ENCODE results near the gene KDM4C. TPM values are rescaled to one million over a fixed set of nuclear protein-coding genes. Genes with fewer than 3 reads are reported as not detected.

KDM4C gene
- total and polyA plus RNA-seq, 2 of the 8 experiments (the other 6 are each of a cell fraction or from before 2014, with no cell fraction given), result 13.0 to 26.1 TPM

DNA sequence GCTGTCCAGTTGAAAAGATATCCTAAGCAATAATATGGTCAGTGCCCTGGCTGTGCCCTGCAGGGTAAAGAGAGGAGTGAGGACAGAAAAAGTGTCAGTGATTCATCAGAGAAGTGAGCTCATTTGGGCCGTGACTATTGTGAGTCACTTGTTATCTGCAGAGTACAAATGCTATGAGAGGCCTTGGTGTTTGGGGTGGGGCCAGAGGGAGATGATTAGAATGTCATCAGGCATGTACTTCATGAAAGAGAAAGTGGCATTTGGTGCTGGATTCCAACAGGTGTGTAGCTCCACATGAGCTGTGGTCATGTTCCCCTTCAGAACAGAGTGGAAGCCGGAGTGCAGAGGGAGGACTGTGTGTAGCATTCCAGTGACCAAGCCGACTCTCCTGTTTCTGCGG lies 174.1 kb downstream of the KDM4C start (continued):
- TF ChIP-seq, protein P1, sequence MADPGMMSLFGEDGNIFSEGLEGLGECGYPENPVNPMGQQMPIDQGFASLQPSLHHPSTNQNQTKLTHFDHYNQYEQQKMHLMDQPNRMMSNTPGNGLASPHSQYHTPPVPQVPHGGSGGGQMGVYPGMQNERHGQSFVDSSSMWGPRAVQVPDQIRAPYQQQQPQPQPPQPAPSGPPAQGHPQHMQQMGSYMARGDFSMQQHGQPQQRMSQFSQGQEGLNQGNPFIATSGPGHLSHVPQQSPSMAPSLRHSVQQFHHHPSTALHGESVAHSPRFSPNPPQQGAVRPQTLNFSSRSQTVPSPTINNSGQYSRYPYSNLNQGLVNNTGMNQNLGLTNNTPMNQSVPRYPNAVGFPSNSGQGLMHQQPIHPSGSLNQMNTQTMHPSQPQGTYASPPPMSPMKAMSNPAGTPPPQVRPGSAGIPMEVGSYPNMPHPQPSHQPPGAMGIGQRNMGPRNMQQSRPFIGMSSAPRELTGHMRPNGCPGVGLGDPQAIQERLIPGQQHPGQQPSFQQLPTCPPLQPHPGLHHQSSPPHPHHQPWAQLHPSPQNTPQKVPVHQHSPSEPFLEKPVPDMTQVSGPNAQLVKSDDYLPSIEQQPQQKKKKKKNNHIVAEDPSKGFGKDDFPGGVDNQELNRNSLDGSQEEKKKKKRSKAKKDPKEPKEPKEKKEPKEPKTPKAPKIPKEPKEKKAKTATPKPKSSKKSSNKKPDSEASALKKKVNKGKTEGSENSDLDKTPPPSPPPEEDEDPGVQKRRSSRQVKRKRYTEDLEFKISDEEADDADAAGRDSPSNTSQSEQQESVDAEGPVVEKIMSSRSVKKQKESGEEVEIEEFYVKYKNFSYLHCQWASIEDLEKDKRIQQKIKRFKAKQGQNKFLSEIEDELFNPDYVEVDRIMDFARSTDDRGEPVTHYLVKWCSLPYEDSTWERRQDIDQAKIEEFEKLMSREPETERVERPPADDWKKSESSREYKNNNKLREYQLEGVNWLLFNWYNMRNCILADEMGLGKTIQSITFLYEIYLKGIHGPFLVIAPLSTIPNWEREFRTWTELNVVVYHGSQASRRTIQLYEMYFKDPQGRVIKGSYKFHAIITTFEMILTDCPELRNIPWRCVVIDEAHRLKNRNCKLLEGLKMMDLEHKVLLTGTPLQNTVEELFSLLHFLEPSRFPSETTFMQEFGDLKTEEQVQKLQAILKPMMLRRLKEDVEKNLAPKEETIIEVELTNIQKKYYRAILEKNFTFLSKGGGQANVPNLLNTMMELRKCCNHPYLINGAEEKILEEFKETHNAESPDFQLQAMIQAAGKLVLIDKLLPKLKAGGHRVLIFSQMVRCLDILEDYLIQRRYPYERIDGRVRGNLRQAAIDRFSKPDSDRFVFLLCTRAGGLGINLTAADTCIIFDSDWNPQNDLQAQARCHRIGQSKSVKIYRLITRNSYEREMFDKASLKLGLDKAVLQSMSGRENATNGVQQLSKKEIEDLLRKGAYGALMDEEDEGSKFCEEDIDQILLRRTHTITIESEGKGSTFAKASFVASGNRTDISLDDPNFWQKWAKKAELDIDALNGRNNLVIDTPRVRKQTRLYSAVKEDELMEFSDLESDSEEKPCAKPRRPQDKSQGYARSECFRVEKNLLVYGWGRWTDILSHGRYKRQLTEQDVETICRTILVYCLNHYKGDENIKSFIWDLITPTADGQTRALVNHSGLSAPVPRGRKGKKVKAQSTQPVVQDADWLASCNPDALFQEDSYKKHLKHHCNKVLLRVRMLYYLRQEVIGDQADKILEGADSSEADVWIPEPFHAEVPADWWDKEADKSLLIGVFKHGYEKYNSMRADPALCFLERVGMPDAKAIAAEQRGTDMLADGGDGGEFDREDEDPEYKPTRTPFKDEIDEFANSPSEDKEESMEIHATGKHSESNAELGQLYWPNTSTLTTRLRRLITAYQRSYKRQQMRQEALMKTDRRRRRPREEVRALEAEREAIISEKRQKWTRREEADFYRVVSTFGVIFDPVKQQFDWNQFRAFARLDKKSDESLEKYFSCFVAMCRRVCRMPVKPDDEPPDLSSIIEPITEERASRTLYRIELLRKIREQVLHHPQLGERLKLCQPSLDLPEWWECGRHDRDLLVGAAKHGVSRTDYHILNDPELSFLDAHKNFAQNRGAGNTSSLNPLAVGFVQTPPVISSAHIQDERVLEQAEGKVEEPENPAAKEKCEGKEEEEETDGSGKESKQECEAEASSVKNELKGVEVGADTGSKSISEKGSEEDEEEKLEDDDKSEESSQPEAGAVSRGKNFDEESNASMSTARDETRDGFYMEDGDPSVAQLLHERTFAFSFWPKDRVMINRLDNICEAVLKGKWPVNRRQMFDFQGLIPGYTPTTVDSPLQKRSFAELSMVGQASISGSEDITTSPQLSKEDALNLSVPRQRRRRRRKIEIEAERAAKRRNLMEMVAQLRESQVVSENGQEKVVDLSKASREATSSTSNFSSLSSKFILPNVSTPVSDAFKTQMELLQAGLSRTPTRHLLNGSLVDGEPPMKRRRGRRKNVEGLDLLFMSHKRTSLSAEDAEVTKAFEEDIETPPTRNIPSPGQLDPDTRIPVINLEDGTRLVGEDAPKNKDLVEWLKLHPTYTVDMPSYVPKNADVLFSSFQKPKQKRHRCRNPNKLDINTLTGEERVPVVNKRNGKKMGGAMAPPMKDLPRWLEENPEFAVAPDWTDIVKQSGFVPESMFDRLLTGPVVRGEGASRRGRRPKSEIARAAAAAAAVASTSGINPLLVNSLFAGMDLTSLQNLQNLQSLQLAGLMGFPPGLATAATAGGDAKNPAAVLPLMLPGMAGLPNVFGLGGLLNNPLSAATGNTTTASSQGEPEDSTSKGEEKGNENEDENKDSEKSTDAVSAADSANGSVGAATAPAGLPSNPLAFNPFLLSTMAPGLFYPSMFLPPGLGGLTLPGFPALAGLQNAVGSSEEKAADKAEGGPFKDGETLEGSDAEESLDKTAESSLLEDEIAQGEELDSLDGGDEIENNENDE (IDR thresholded peaks at IDR 0.05; ENCODE audit: insufficient replicate concordance, low read length), result no peak
- TF ChIP-seq TCF12 (IDR thresholded peaks at IDR 0.05; ENCODE audit: low read depth, low read length) (no peak), CBX8 (IDR thresholded peaks at IDR 0.05; ENCODE audit: borderline replicate concordance, low read depth, low read length) (no peak), FOSL1 (IDR thresholded peaks at IDR 0.05; ENCODE audit: insufficient read depth, low read depth, low read length) (no peak), NANOG (IDR thresholded peaks at IDR 0.05; ENCODE audit: insufficient read depth, low read depth, low read length, poor library complexity, severe bottlenecking) (no peak), RNF2 (IDR thresholded peaks at IDR 0.05; ENCODE audit: borderline replicate concordance, low read depth, low read length, missing control alignments, poor library complexity, severe bottlenecking) (no peak)

All from H1 (cell line).